ENCODE measurements around the gene MRPL46. TPM values are rescaled to one million over a fixed set of nuclear protein-coding genes. Genes with fewer than 3 reads are reported as not detected.
"Not testable (repeated sequence)": the region's sequence is repeated elsewhere in the genome, so short reads cannot be mapped to it uniquely, and the experiment has no call there.

Gene MRPL46
- total RNA-seq, 1 experiment from 2014 or later, result 32.7 TPM

- Histone ChIP-seq H2AFZ (no peak overlapping the region), H3K4me2 (no peak overlapping the region), H3K9me2 (ENCODE audit: insufficient read depth) (no peaks in the 10 kb centered on the region), H3K27me3 (ENCODE audit: insufficient read depth, low read depth) (peaks cover 26% of the 10 kb centered on the region; the same call in 1 of the 2 replicates), H3K27ac (no peak overlapping the region), H3K79me2 (ENCODE audit: low read depth) (no peaks in the 10 kb centered on the region), H3F3A (ENCODE audit: insufficient read depth, low read depth) (no peaks in the 10 kb centered on the region), H3K9me3 (ENCODE audit: insufficient read depth, low read depth) (no peaks in the 10 kb centered on the region), H4K20me1 (ENCODE audit: insufficient read depth) (no peaks in the 10 kb centered on the region), H3K4me3 (no peak overlapping the region), H3K4me1 (replicated peaks; ENCODE audit: insufficient read depth) (no peaks in the 10 kb centered on the region), H3K36me3 (ENCODE audit: low read depth) (no peaks in the 10 kb centered on the region)
- DNase-seq, result no peak
- TF ChIP-seq CTCF (conservative IDR thresholded peaks at IDR 0.05) (no peak), EZH2 (IDR thresholded peaks at IDR 0.05; ENCODE audit: low read depth) (no peak)
- no TSS peak for BruUV-seq (replicated peaks)
- ChIA-PET CTCF (no interaction called here), POLR2A (ENCODE audit: unreplicated experiment) (no interaction called here)
- intact Hi-C loops (cut with micrococcal nuclease; ENCODE audit: unreplicated experiment), result no loop called here
Observed at GRCh38 chr15:88441076-88441730, 26.0 kb downstream of the MRPL46 start.

GRCh38 chr15:88440021-88440420 is 27.2 kb downstream of the MRPL46 start:
- Histone ChIP-seq H3K79me2 (ENCODE audit: low read depth) (no peaks in the 10 kb centered on the region), H3K27me3 (ENCODE audit: insufficient read depth, low read depth) (peaks cover 35% of the 10 kb centered on the region; the same call in 1 of the 2 replicates), H3K9me2 (ENCODE audit: insufficient read depth) (no peaks in the 10 kb centered on the region), H2AFZ (no peak overlapping the region), H3K4me2 (no peak overlapping the region), H3K4me3 (no peak overlapping the region), H3K27ac (no peak overlapping the region), H3K36me3 (ENCODE audit: low read depth) (no peaks in the 10 kb centered on the region), H3K9me3 (ENCODE audit: insufficient read depth, low read depth) (no peaks in the 10 kb centered on the region), H3F3A (ENCODE audit: insufficient read depth, low read depth) (no peaks in the 10 kb centered on the region), H4K20me1 (ENCODE audit: insufficient read depth) (no peaks in the 10 kb centered on the region), H3K4me1 (replicated peaks; ENCODE audit: insufficient read depth) (no peaks in the 10 kb centered on the region)
- ChIA-PET CTCF (no interaction called here), POLR2A (ENCODE audit: unreplicated experiment) (no interaction called here)
- no TSS peak for BruUV-seq (replicated peaks)
- intact Hi-C loops (cut with micrococcal nuclease; ENCODE audit: unreplicated experiment), result no loop called here
- peak in 1 of 2 experiments; percentile 67 for DNase-seq
- TF ChIP-seq CTCF (conservative IDR thresholded peaks at IDR 0.05) (no peak), EZH2 (IDR thresholded peaks at IDR 0.05; ENCODE audit: low read depth) (no peak)

- no peak overlapping the region for H3K4me2 ChIP-seq
- H3K27ac ChIP-seq, result no peak overlapping the region
- H3K79me2 ChIP-seq (ENCODE audit: low read depth), result no peaks in the 10 kb centered on the region
- ChIA-PET POLR2A (ENCODE audit: unreplicated experiment) (no interaction called here), CTCF (no interaction called here)
- no peaks in the 10 kb centered on the region for H3K9me2 ChIP-seq (ENCODE audit: insufficient read depth)
- TF ChIP-seq EZH2 (IDR thresholded peaks at IDR 0.05; ENCODE audit: low read depth) (no peak), CTCF (conservative IDR thresholded peaks at IDR 0.05) (no peak)
- intact Hi-C loops (cut with micrococcal nuclease; ENCODE audit: unreplicated experiment), result no loop called here
- H3K27me3 ChIP-seq (ENCODE audit: insufficient read depth, low read depth), result peaks cover 49% of the 10 kb centered on the region
- no peaks in the 10 kb centered on the region for H3K36me3 ChIP-seq (ENCODE audit: low read depth)
- H3K4me1 ChIP-seq (replicated peaks; ENCODE audit: insufficient read depth), result no peaks in the 10 kb centered on the region
- no peak overlapping the region for H2AFZ ChIP-seq
- no peaks in the 10 kb centered on the region for H4K20me1 ChIP-seq (ENCODE audit: insufficient read depth)
- DNase-seq, result no peak
- no peaks in the 10 kb centered on the region for H3K9me3 ChIP-seq (ENCODE audit: insufficient read depth, low read depth)
- BruUV-seq (replicated peaks), result no TSS peak
- H3K4me3 ChIP-seq, result no peak overlapping the region
- no peaks in the 10 kb centered on the region for H3F3A ChIP-seq (ENCODE audit: insufficient read depth, low read depth)
Observed at GRCh38 chr15:88438181-88438580, 29.0 kb downstream of the MRPL46 start.

- not testable (repeated sequence) for BruUV-seq (replicated peaks); H3K9me2 ChIP-seq (ENCODE audit: insufficient read depth)
Observed at GRCh38 chr15:88434106-88434505, 33.1 kb downstream of the MRPL46 start.

More at GRCh38 chr15:88434106-88434505, 33.1 kb downstream of the MRPL46 start:
- H3K79me2 ChIP-seq (ENCODE audit: low read depth); H3K9me3 ChIP-seq (ENCODE audit: insufficient read depth, low read depth); H2AFZ ChIP-seq; H4K20me1 ChIP-seq (ENCODE audit: insufficient read depth); POLR2A ChIA-PET (ENCODE audit: unreplicated experiment); H3F3A ChIP-seq (ENCODE audit: insufficient read depth, low read depth); CTCF ChIA-PET; intact Hi-C loops (cut with micrococcal nuclease; ENCODE audit: unreplicated experiment); H3K27ac ChIP-seq; H3K36me3 ChIP-seq (ENCODE audit: low read depth); DNase-seq; H3K4me1 ChIP-seq (replicated peaks; ENCODE audit: insufficient read depth); H3K4me2 ChIP-seq; H3K4me3 ChIP-seq: not testable (repeated sequence)
- H3K27me3 ChIP-seq (ENCODE audit: insufficient read depth, low read depth), result peaks cover 72% of the 10 kb centered on the region

Data from PC-9 (cell line).